COLO829 (cell line): ENCODE results near the gene SYNE2.

Source experiments
- DNase-seq: peaks from one replicate; pipeline ENCODE4 v3.0.0; 2012; ENCODE audit warnings: low spot score

The SYNE2 gene

DNA sequence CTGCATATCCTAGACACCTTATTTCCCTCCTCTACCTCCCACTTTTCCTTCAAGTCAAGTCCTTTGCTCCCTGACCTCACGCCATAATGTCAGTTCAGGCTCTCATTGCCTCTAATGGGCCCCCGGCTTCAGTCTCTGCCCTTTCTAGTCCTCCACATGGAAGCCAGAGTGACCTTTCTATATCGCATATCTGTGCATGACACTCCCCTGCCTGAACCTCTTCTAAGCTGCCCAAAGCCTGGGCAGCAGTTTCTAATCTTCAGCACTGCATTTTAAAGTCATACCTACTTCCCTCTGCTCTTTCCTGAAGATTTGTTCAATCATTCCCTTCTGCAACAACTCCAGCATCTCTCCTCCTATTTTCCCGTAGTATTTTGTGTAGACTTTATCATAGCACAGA, 395.9 kb downstream of the SYNE2 start:
- DNase-seq, result no peak

DNA sequence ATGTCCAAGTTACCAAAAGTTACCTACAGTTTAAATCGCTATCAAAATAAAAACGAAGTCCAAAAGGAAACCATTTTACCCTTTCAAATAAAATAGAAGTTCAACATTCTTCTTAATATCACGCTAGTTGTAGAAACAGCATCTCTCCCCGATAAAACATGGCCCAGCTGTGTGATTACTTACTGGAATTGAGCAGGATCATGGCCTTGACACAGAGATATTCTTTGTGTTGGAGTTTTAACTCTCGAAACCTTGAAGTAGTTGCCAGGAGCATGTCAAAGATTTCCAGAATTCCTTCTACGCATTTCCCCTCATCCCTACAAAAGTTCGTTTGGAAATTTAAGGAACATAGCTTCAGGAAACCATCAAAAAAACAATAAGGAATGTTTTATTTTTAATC, 396.6 kb downstream of the SYNE2 start:
- DNase-seq, result peak; percentile 17

DNA sequence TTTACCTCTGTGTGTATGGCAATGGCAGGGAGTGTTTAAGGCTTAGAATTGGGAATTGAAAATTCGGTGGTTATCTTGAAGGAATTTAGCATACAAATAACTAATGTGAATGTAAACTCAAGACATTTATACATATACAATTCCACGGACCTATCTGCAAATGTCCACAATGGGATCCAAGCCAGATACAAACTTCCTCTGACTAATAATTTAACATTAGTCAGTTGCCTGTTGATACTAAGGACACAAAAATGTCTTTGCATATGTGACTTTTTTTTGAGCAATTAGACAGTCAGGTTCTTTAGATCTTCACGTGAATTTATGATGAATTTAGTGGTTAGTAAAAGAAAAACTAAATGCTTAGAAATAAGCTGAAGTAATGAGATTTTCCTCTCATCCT, 400.9 kb downstream of the SYNE2 start:
- peak; percentile 16 for DNase-seq

DNA sequence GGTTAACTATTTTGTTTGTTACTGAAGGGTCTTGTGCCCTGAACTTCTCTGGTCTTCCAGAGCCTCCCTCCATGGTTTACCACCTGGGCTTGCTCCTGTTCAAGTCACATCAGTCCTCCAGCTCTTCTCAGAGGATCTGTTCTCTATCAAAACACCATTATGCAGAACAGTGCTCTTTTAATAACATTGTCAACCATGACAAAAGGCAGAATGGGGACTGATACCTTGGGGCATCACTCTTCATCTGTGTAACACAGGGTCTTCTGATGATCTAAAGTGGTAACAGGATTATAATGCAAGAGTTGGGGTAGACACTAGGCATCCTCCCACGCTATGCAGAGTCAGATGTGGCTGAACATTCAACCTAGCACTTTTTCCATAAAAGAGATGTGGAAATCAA, 403.0 kb downstream of the SYNE2 start:
- DNase-seq, result no peak

DNA sequence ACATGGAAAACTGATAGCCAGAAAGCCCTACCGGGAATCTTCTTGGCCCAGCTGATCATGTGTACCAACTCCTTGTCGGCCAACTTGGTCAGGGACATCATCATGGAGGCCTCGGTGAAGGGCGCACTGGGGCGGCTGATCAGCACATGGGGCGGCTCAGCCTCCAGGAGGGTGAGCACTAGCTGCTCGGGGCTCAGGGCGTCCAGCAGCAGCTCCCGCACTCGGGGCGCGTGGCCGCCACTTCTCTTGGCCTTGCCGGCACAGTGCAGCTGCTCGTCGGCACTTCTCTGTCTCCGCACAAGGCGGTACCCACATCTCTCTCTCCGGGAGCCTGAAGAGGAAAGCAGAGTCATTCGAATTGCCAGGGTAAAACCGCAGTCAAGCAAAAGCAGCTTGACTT, 407.6 kb downstream of the SYNE2 start:
- DNase-seq, result no peak

DNA sequence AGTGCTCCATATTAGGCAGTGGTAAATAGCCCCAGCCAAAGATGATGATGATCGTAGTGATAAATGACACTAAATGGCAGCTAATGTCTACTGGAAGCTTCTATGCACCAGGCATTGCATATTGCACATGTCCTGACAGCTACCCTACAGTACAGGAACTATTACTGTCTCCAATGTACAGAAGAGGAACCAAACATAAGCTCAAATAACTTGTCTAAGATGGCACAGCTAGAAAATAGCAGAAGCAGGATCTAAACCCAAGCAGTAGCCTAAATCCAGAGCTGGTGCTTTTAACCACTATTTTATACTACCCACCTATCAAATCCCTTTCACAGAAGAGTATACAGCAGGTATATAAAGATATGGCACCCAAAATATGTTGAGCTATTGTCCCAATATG, 412.4 kb downstream of the SYNE2 start:
- DNase-seq, result no peak

DNA sequence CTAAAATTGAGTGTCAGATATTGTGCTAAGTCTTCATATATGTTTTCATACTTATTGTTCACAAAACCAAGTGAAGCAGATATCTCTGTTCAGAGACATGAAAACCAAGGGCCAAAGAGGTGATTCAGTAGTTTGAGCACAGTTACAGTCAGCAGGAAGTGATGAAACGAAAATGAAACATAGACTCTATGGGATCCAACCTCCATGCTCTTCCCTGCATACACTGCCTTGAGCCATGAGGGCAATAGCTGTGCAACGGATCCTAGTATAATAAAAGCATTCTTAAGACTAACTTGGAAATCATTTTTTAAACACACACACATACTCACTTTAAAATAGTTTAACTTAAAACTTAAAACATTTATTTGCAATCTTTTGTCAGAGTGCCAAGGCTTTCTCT, 413.4 kb downstream of the SYNE2 start:
- no peak for DNase-seq

DNA sequence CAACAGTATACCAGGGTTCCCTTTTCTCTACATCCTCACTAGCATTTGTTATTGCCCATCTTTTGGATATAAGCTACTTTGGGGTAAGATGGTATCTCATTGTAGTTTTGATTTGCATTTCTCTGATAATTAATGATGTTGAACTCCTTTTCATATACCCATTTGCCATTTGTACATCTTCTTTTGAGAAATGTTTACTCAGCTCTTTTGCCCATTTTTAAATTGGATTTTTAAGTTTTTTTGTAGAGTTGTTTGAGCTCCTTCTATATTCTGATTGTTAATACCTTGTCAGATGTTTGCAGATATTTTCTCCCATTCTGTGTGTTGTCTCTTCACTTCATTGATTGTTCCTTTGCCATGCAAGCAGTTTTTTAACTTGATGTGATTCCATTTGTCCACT, 419.2 kb downstream of the SYNE2 start:
- DNase-seq, result no peak
